ENCODE results near the gene CCDC73. TPM values are rescaled to one million over a fixed set of nuclear protein-coding genes. Genes with fewer than 3 reads are reported as not detected.
"Not testable (repeated sequence)": the region's sequence is repeated elsewhere in the genome, so short reads cannot be mapped to it uniquely, and the experiment has no call there.

Gene CCDC73
- total RNA-seq, 1 donor, result not detected

GRCh38 chr11:32827276-32827675, 32.8 kb upstream of the CCDC73 start:
- no peak for TF ChIP-seq CTCF (IDR thresholded peaks at IDR 0.05; ENCODE audit: extremely low read depth, low read depth, low read length)
- H3K4me3 ChIP-seq (ENCODE audit: insufficient read depth, low read length), result no peak overlapping the region
- H2AFZ ChIP-seq (ENCODE audit: low read length), result no peak overlapping the region
- no peaks in the 10 kb centered on the region for H3K9me3 ChIP-seq (ENCODE audit: low read depth, low read length)
- peak; percentile 17 for DNase-seq (ENCODE audit: insufficient read length, low spot score, missing footprints)
- no peaks in the 10 kb centered on the region for H3K36me3 ChIP-seq (ENCODE audit: insufficient read depth, low read length)
- H3K27me3 ChIP-seq (ENCODE audit: insufficient read depth, low read length), result peaks cover 19% of the 10 kb centered on the region
- no peak overlapping the region for H3K27ac ChIP-seq (ENCODE audit: low read depth, low read length)
- no peaks in the 10 kb centered on the region for H3K79me2 ChIP-seq (ENCODE audit: insufficient read depth, low read length)
- no peaks in the 10 kb centered on the region for H4K20me1 ChIP-seq (ENCODE audit: insufficient read depth, low read length)
- H3K4me1 ChIP-seq (ENCODE audit: insufficient read depth, low read length), result peaks cover 3% of the 10 kb centered on the region
- H3K4me2 ChIP-seq (ENCODE audit: insufficient read depth, low read length), result no peak overlapping the region

GRCh38 chr11:32826113-32826512, 31.7 kb upstream of the CCDC73 start:
- TF ChIP-seq CTCF (IDR thresholded peaks at IDR 0.05; ENCODE audit: extremely low read depth, low read depth, low read length), result no peak
- H3K27me3 ChIP-seq (ENCODE audit: insufficient read depth, low read length), result peaks cover 13% of the 10 kb centered on the region
- no peak overlapping the region for H2AFZ ChIP-seq (ENCODE audit: low read length)
- H3K4me1 ChIP-seq (ENCODE audit: insufficient read depth, low read length), result peaks cover 3% of the 10 kb centered on the region
- H3K4me2 ChIP-seq (ENCODE audit: insufficient read depth, low read length), result no peak overlapping the region
- no peaks in the 10 kb centered on the region for H4K20me1 ChIP-seq (ENCODE audit: insufficient read depth, low read length)
- DNase-seq (ENCODE audit: insufficient read length, low spot score, missing footprints), result no peak
- no peaks in the 10 kb centered on the region for H3K36me3 ChIP-seq (ENCODE audit: insufficient read depth, low read length)
- no peaks in the 10 kb centered on the region for H3K79me2 ChIP-seq (ENCODE audit: insufficient read depth, low read length)
- no peak overlapping the region for H3K27ac ChIP-seq (ENCODE audit: low read depth, low read length)
- H3K9me3 ChIP-seq (ENCODE audit: low read depth, low read length), result no peaks in the 10 kb centered on the region
- H3K4me3 ChIP-seq (ENCODE audit: insufficient read depth, low read length), result no peak overlapping the region

- not testable (repeated sequence) for H3K4me2 ChIP-seq (ENCODE audit: insufficient read depth, low read length); H3K79me2 ChIP-seq (ENCODE audit: insufficient read depth, low read length); H2AFZ ChIP-seq (ENCODE audit: low read length); H3K27me3 ChIP-seq (ENCODE audit: insufficient read depth, low read length); H3K4me1 ChIP-seq (ENCODE audit: insufficient read depth, low read length); H3K9me3 ChIP-seq (ENCODE audit: low read depth, low read length); H3K36me3 ChIP-seq (ENCODE audit: insufficient read depth, low read length); H3K4me3 ChIP-seq (ENCODE audit: insufficient read depth, low read length); H4K20me1 ChIP-seq (ENCODE audit: insufficient read depth, low read length); DNase-seq (ENCODE audit: insufficient read length, low spot score, missing footprints); H3K27ac ChIP-seq (ENCODE audit: low read depth, low read length)
These were observed 29.2 kb upstream of the CCDC73 start for GRCh38 chr11:32823617-32824016.

GRCh38 chr11:32821917-32822560, 27.6 kb upstream of the CCDC73 start:
- Histone ChIP-seq H3K27ac (ENCODE audit: low read depth, low read length) (no peak overlapping the region), H3K27me3 (ENCODE audit: insufficient read depth, low read length) (no peaks in the 10 kb centered on the region), H2AFZ (ENCODE audit: low read length) (no peak overlapping the region), H3K4me2 (ENCODE audit: insufficient read depth, low read length) (no peak overlapping the region), H3K4me1 (ENCODE audit: insufficient read depth, low read length) (peaks cover 3% of the 10 kb centered on the region), H3K4me3 (ENCODE audit: insufficient read depth, low read length) (no peak overlapping the region), H3K36me3 (ENCODE audit: insufficient read depth, low read length) (no peaks in the 10 kb centered on the region), H4K20me1 (ENCODE audit: insufficient read depth, low read length) (no peaks in the 10 kb centered on the region), H3K9me3 (ENCODE audit: low read depth, low read length) (no peaks in the 10 kb centered on the region), H3K79me2 (ENCODE audit: insufficient read depth, low read length) (no peaks in the 10 kb centered on the region)
- DNase-seq (ENCODE audit: insufficient read length, low spot score, missing footprints), result no peak
- no peak for TF ChIP-seq CTCF (IDR thresholded peaks at IDR 0.05; ENCODE audit: extremely low read depth, low read depth, low read length)
